Calu3 (cell line): Measurements from ENCODE around the gene RIPOR3. TPM values are rescaled to one million over a fixed set of nuclear protein-coding genes. Genes with fewer than 3 reads are reported as not detected.
"Not testable (repeated sequence)": the region's sequence is repeated elsewhere in the genome, so short reads cannot be mapped to it uniquely, and the experiment has no call there.

Source experiments
- BruUV-seq: library from RNA; stranded (reverse); fragments of 400-500 nt; replicated peaks from 2 replicates; lab custom pipeline; 2021; lab: Mats Ljungman, UMichigan
- CTCF ChIA-PET: fragments of 300-600 bp; sonication (Branson Sonifier 250); formaldehyde crosslinking; loops from one replicate; lab custom pipeline; 2022; ENCODE audit warnings: antibody characterized with exemption; lab: Charles Lee
- DNase-seq: peaks from one replicate; pipeline ENCODE4 v3.0.0; 2022
- H3K27ac Mint-ChIP-seq: one replicate; pipeline ENCODE4 v1.8.0; 2022; ENCODE audit warnings: mixed read lengths; ENCODE audit not compliant: unreplicated experiment
- H3K27me3 Mint-ChIP-seq: one replicate; pipeline ENCODE4 v1.8.0; 2022; ENCODE audit warnings: mixed read lengths; ENCODE audit not compliant: unreplicated experiment
- H3K36me3 Mint-ChIP-seq: one replicate; pipeline ENCODE4 v1.8.0; 2022; ENCODE audit warnings: mild to moderate bottlenecking, moderate library complexity, mixed read lengths; ENCODE audit not compliant: insufficient read depth, unreplicated experiment
- H3K4me1 Mint-ChIP-seq: one replicate; pipeline ENCODE4 v1.8.0; 2022; ENCODE audit warnings: mild to moderate bottlenecking, low read depth, mixed read lengths; ENCODE audit not compliant: unreplicated experiment
- H3K4me3 Mint-ChIP-seq: one replicate; pipeline ENCODE4 v1.8.0; 2022; ENCODE audit warnings: mild to moderate bottlenecking, low read depth, moderate library complexity, mixed read lengths; ENCODE audit not compliant: unreplicated experiment
- H3K9me3 Mint-ChIP-seq: one replicate; pipeline ENCODE4 v1.8.0; 2022; ENCODE audit warnings: low read depth, mixed read lengths; ENCODE audit not compliant: unreplicated experiment
- intact Hi-C: fragments of 100-400 bp; cut with micrococcal nuclease; formaldehyde crosslinking; loops from one replicate; pipeline ENCODE4 v1.10.0; 2022; ENCODE audit not compliant: unreplicated experiment
- total RNA-seq: library from RNA; stranded (reverse); gene quantifications from 2 replicates; pipeline ENCODE4 v1.2.3, GENCODE V29; 2022
- TF ChIP-seq, protein P1 (sequence below): fragments of 200-600 bp; IDR thresholded peaks from one replicate; pipeline ENCODE4 v1.8.0; 2022; ENCODE audit warnings: antibody characterized with exemption; ENCODE audit not compliant: unreplicated experiment

RIPOR3 gene
- total RNA-seq, 1 experiment from 2014 or later: 4.0 TPM

DNA sequence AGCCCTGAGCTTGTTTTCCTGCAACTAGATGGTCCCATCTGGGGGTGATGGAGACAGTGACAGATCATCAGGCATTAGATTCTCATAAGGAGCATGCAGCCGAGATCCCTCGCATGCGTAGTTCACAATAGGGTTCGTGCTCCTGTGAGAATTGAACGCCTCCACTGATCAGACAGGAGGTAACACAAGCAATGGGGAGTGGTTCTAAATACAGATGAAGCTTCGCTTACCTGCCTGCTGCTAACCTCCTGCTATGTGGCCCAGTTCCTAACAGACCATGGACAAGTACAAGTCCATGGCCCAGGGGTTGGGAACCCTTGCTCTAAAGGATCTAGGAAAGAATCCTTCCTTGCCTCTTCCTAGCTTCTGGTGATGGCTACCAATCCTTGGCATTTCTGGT lies 42.7 kb downstream of the RIPOR3 start:
- TF ChIP-seq, protein P1, sequence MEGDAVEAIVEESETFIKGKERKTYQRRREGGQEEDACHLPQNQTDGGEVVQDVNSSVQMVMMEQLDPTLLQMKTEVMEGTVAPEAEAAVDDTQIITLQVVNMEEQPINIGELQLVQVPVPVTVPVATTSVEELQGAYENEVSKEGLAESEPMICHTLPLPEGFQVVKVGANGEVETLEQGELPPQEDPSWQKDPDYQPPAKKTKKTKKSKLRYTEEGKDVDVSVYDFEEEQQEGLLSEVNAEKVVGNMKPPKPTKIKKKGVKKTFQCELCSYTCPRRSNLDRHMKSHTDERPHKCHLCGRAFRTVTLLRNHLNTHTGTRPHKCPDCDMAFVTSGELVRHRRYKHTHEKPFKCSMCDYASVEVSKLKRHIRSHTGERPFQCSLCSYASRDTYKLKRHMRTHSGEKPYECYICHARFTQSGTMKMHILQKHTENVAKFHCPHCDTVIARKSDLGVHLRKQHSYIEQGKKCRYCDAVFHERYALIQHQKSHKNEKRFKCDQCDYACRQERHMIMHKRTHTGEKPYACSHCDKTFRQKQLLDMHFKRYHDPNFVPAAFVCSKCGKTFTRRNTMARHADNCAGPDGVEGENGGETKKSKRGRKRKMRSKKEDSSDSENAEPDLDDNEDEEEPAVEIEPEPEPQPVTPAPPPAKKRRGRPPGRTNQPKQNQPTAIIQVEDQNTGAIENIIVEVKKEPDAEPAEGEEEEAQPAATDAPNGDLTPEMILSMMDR: no peak
- no peak for DNase-seq
- peaks cover 24% of the 10 kb centered on the region for H3K4me1 Mint-ChIP-seq
- no peaks in the 10 kb centered on the region for H3K27me3 Mint-ChIP-seq
- H3K9me3 Mint-ChIP-seq: no peaks in the 10 kb centered on the region
- CTCF ChIA-PET: interaction anchor here (0.9 kb wide), 1 partner anchor 23 kb away, joined by 3 read pairs; no protein-coding TSS in a partner anchor
- no peak overlapping the region for H3K4me3 Mint-ChIP-seq
- peaks cover 10% of the 10 kb centered on the region for H3K36me3 Mint-ChIP-seq
- intact Hi-C loops: no loop called here
- BruUV-seq: no TSS peak
- H3K27ac Mint-ChIP-seq: no peak overlapping the region

DNA sequence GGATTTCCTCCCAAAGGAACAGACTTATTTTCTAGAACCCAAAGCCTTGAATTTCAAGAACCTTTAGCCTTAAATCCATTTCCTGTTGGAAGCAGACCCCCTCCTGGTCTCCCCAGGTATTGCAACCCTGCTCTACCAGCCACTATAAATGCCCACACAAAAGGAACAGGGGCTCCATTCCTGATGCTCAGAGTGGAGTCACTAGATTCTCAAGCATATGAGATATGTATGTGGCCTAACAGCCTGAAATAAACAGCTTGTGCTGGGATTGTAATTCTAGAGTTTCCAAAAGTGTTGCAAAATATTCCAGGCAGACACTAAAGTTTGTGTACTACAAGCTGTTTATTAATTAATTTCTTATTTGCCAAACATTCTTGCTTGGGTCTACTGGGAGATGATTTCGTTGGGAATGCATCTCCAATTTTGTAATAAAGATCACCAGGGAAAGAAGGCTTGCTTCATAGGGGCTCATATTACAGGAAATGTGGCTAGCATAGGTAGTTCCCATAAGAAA lies 44.8 kb downstream of the RIPOR3 start:
- Mint-ChIP-seq H3K4me3 (no peak overlapping the region), H3K27me3 (no peaks in the 10 kb centered on the region), H3K9me3 (no peaks in the 10 kb centered on the region), H3K4me1 (peaks cover 29% of the 10 kb centered on the region), H3K36me3 (peaks cover 10% of the 10 kb centered on the region), H3K27ac (no peak overlapping the region)
- no peak for DNase-seq
- no TSS peak for BruUV-seq
- intact Hi-C loops: no loop called here
- TF ChIP-seq, protein P1: peak; percentile 42
- CTCF ChIA-PET: interaction anchor here (1.1 to 2.1 kb wide), 3 partner anchors 11 to 16 kb away, joined by 4 to 12 read pairs (median 7); no protein-coding TSS in a partner anchor

DNA sequence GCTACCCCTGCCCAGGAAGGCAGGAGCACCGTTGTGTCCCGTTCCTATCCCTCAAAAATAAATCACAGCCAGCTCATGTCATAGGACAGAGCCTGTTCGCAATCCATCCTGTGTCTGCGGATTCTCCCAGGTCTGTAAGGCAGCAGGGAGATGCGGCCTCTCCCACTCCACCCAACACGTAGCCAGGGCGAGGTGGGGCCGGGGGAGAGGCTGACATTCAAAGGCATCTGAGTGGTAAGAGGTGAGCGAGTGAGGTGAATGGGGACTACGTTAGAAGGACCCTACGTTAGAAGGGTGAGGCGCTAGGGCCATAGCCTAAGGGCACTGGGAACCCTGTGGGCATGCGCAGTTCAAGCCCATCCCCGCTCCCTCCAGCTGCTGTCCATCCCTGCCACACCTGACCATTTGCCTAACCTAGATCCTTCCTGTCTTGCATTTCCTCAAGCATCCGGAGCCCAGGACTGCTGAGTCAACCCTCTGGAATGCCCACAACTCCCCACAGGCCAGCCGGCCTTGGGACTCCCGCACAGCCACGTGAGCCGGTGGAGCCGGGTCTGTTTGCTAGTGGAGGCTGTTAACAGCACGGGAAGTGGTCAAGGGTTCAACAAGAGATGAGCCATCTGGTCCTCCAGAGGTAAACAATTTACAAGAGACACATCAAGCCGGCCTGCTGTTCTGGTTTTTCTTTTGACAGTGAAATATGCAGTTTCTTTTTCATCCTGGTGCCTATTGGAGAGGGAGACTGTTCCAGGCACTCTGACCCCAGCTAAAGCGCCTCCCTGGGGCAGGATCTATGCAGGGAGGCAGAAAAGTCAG lies 45.9 kb downstream of the RIPOR3 start:
- peaks cover 33% of the 10 kb centered on the region for H3K4me1 Mint-ChIP-seq
- intact Hi-C loops: loop anchor here (1.0 kb wide), 1 partner anchor 9 kb away; no protein-coding TSS in a partner anchor

DNA sequence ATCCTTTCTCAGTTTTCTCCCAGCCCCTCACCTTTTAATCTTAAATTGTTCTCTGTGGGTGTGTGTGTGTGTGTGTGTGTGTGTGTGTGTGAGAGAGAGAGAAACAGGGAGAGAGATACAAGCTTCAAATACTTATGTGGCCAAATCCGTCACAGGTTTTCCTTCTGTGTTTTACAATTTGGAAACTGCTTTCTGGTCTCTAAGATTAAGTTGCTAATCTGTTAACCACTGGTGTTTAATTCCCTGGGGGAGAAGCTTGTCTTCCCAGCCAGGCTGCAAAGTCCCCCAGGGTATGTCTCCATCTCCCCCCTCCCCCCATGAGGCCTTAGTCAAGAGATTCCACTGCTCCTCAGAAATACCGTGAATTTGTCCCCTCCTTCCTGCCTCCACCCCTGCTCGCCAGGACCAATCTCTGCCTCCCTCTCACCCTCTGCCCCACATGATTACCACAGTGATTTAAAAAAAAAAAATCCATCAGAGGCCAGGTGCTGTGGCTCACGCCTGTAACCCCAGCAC lies 49.0 kb downstream of the RIPOR3 start:
- peaks cover 16% of the 10 kb centered on the region for H3K36me3 Mint-ChIP-seq
- CTCF ChIA-PET: interaction anchor here (0.7 kb wide), 2 partner anchors 9 to 66 kb away, joined by 3 to 4 read pairs; no protein-coding TSS in a partner anchor
- no TSS peak for BruUV-seq
- H3K4me1 Mint-ChIP-seq: peaks cover 48% of the 10 kb centered on the region
- DNase-seq: no peak
- H3K4me3 Mint-ChIP-seq: peak overlapping the region; percentile 2
- H3K27me3 Mint-ChIP-seq: no peaks in the 10 kb centered on the region
- TF ChIP-seq, protein P1: no peak
- H3K9me3 Mint-ChIP-seq: no peaks in the 10 kb centered on the region
- H3K27ac Mint-ChIP-seq: peak overlapping the region; percentile 3
- intact Hi-C loops: no loop called here

More for the DNA sequence above, 45.9 kb downstream of the RIPOR3 start:
- H3K9me3 Mint-ChIP-seq: no peaks in the 10 kb centered on the region
- peak; percentile 98 for DNase-seq
- H3K36me3 Mint-ChIP-seq: peaks cover 10% of the 10 kb centered on the region
- TF ChIP-seq, protein P1: no peak
- H3K27ac Mint-ChIP-seq: peak overlapping the region; percentile 53
- CTCF ChIA-PET: interaction anchor here (0.6 to 2.1 kb wide), 11 partner anchors 10 to 148 kb away, joined by 3 to 12 read pairs (median 4); no protein-coding TSS in a partner anchor
- peak overlapping the region; percentile 3 for H3K4me3 Mint-ChIP-seq
- TSS peak; percentile 51 for BruUV-seq
- no peaks in the 10 kb centered on the region for H3K27me3 Mint-ChIP-seq

DNA sequence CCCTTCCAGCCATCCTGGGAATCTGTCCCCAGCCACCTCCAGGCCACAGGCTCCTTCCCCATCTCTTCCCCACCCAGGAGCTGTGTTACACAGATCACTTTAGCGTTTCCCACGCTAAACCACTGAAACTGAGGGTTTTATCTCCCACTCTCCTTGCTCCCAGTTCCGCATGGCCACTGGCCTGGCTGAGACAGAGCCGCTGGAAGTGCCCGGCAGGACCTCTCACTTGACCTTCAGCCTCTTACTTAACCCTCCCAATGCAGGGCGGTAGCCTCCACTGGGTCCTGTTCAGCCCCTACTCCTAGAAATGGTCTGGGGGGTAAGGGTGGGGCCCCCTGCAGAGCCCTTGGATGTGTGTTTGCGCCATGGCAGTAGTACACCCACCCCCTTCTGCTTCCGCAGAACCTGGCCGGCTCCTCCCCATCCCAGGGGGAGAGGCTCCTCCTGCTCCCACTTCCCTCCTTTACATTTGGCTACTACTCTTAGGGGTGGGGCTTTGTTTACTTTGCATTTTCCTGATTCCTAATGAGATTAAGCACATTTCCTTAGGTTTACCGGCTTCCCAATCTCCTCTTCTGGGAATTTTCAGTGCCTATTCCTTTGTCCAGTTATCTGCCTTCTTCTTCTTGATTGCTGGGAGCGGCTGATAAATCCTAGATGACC lies 49.6 kb downstream of the RIPOR3 start:
- Mint-ChIP-seq H3K4me3 (peak overlapping the region; percentile 2), H3K36me3 (peaks cover 16% of the 10 kb centered on the region), H3K27ac (peak overlapping the region; percentile 3), H3K4me1 (peaks cover 54% of the 10 kb centered on the region)
- intact Hi-C loops, H3K9me3 Mint-ChIP-seq, DNase-seq, H3K27me3 Mint-ChIP-seq, BruUV-seq: not testable (repeated sequence)
- CTCF ChIA-PET: interaction anchor here (0.7 kb wide), 1 partner anchor 65 kb away, joined by 4 read pairs; no protein-coding TSS in a partner anchor
